ENCODE measurements around the gene SPACA6. TPM values are rescaled to one million over a fixed set of nuclear protein-coding genes. Genes with fewer than 3 reads are reported as not detected.
A peak's percentile ranks its signal among the peaks of the same experiment; 100 is the strongest.

The SPACA6 gene
- total RNA-seq, 1 donor from 2014 or later, result 11.8 TPM

GRCh38 chr19:51713319-51714285 lies 20.5 kb downstream of the SPACA6 start:
- no peak for DNase-seq
- Histone ChIP-seq H3K27ac (replicated peaks) (no peak overlapping the region), H3K4me1 (no peaks in the 10 kb centered on the region), H3K36me3 (no peaks in the 10 kb centered on the region), H3K4me3 (no peak overlapping the region), H3K9me3 (replicated peaks) (no peaks in the 10 kb centered on the region), H3K27me3 (ENCODE audit: low read depth) (peaks cover 49% of the 10 kb centered on the region)
- TF ChIP-seq, protein P1, sequence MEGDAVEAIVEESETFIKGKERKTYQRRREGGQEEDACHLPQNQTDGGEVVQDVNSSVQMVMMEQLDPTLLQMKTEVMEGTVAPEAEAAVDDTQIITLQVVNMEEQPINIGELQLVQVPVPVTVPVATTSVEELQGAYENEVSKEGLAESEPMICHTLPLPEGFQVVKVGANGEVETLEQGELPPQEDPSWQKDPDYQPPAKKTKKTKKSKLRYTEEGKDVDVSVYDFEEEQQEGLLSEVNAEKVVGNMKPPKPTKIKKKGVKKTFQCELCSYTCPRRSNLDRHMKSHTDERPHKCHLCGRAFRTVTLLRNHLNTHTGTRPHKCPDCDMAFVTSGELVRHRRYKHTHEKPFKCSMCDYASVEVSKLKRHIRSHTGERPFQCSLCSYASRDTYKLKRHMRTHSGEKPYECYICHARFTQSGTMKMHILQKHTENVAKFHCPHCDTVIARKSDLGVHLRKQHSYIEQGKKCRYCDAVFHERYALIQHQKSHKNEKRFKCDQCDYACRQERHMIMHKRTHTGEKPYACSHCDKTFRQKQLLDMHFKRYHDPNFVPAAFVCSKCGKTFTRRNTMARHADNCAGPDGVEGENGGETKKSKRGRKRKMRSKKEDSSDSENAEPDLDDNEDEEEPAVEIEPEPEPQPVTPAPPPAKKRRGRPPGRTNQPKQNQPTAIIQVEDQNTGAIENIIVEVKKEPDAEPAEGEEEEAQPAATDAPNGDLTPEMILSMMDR (IDR thresholded peaks at IDR 0.05; ENCODE audit: borderline replicate concordance), result no peak
- intact Hi-C loops (cut with micrococcal nuclease), result no loop called here

DNA sequence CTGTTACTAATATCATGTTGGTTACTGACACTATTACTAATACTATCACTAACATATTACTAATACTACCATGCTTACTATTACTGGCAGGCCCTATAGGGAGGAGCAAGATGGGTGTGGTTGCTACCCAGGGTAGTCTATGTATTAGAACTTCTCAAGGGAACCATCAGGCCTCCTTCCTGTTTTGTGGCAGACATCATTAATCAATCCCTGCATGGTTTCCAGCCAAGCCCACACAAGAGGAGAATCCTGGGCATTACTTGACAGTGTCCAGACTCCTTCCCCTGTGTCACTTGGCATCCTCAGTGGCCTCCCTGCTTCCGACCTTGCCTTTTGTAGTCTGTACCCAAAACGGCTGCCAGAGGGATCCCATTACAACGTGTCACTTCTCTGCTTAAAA lies 21.7 kb downstream of the SPACA6 start:
- intact Hi-C loops (cut with micrococcal nuclease), result no loop called here
- TF ChIP-seq, protein P1 (IDR thresholded peaks at IDR 0.05; ENCODE audit: borderline replicate concordance), result no peak

DNA sequence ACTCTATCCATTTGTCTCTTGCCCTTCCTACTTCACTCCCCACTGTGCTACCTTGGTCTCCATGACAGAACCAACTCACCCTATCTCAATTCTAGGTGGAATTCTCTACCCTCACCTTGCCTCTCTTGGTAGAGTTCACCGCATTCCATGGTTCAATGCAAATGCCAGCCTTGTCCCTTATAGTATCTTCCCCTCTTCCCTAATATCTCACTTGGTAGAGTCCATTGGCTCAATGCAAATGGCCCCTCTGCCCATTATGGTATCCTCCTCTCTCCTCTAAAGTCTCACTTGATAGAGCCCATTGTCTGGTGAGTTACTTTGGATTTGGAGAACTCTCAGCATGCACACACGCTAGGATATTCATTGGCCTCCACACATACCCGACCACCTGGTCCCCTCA lies 22.7 kb downstream of the SPACA6 start:
- H3K4me1 ChIP-seq, result peaks cover 10% of the 10 kb centered on the region
- peaks cover 72% of the 10 kb centered on the region for H3K27me3 ChIP-seq (ENCODE audit: low read depth)
- no peak for DNase-seq
- H3K4me3 ChIP-seq, result no peak overlapping the region
- intact Hi-C loops (cut with micrococcal nuclease), result no loop called here
- H3K27ac ChIP-seq (replicated peaks), result no peak overlapping the region
- no peaks in the 10 kb centered on the region for H3K9me3 ChIP-seq (replicated peaks)
- TF ChIP-seq, protein P1 (IDR thresholded peaks at IDR 0.05; ENCODE audit: borderline replicate concordance), result no peak
- H3K36me3 ChIP-seq, result no peaks in the 10 kb centered on the region

More for the DNA sequence above, 21.7 kb downstream of the SPACA6 start:
- H3K9me3 ChIP-seq (replicated peaks), result no peaks in the 10 kb centered on the region
- H3K27me3 ChIP-seq (ENCODE audit: low read depth), result peaks cover 62% of the 10 kb centered on the region
- peaks cover 9% of the 10 kb centered on the region for H3K4me1 ChIP-seq
- no peak for DNase-seq
- H3K4me3 ChIP-seq, result no peak overlapping the region
- H3K36me3 ChIP-seq, result no peaks in the 10 kb centered on the region
- H3K27ac ChIP-seq (replicated peaks), result no peak overlapping the region

- Histone ChIP-seq H3K36me3 (no peaks in the 10 kb centered on the region), H3K4me3 (no peak overlapping the region), H3K27ac (replicated peaks) (no peak overlapping the region), H3K9me3 (replicated peaks) (no peaks in the 10 kb centered on the region), H3K4me1 (peaks cover 10% of the 10 kb centered on the region), H3K27me3 (ENCODE audit: low read depth) (peaks cover 82% of the 10 kb centered on the region)
- no peak for DNase-seq
- intact Hi-C loops (cut with micrococcal nuclease), result no loop called here
- TF ChIP-seq, protein P1 (IDR thresholded peaks at IDR 0.05; ENCODE audit: borderline replicate concordance), result no peak
These were observed 23.8 kb downstream of the SPACA6 start for GRCh38 chr19:51716925-51717324.

GRCh38 chr19:51719251-51719988 lies 26.3 kb downstream of the SPACA6 start:
- intact Hi-C loops (cut with micrococcal nuclease), result no loop called here
- Histone ChIP-seq H3K4me1 (peaks cover 10% of the 10 kb centered on the region), H3K36me3 (no peaks in the 10 kb centered on the region), H3K9me3 (replicated peaks) (no peaks in the 10 kb centered on the region), H3K4me3 (peak overlapping the region; percentile 50), H3K27ac (replicated peaks) (no peak overlapping the region), H3K27me3 (ENCODE audit: low read depth) (peaks cover 96% of the 10 kb centered on the region)
- TF ChIP-seq, protein P1 (IDR thresholded peaks at IDR 0.05; ENCODE audit: borderline replicate concordance), result no peak
- DNase-seq, result no peak
